CD4-positive, alpha-beta T cell treated with Interleukin-1 beta for 1 hour (primary cell): ENCODE data around the gene FAM161B.
"Not testable (repeated sequence)": the region's sequence is repeated elsewhere in the genome, so short reads cannot be mapped to it uniquely, and the experiment has no call there.

Experiments
- DNase-seq, 2 donors: peaks; one replicate each; pipeline ENCODE4 v3.0.0-alpha.2; 2020 to 2022

Gene FAM161B, protein sequence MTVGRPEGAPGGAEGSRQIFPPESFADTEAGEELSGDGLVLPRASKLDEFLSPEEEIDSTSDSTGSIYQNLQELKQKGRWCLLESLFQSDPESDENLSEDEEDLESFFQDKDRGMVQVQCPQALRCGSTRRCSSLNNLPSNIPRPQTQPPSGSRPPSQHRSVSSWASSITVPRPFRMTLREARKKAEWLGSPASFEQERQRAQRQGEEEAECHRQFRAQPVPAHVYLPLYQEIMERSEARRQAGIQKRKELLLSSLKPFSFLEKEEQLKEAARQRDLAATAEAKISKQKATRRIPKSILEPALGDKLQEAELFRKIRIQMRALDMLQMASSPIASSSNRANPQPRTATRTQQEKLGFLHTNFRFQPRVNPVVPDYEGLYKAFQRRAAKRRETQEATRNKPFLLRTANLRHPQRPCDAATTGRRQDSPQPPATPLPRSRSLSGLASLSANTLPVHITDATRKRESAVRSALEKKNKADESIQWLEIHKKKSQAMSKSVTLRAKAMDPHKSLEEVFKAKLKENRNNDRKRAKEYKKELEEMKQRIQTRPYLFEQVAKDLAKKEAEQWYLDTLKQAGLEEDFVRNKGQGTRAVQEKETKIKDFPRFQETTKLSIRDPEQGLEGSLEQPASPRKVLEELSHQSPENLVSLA

DNA sequence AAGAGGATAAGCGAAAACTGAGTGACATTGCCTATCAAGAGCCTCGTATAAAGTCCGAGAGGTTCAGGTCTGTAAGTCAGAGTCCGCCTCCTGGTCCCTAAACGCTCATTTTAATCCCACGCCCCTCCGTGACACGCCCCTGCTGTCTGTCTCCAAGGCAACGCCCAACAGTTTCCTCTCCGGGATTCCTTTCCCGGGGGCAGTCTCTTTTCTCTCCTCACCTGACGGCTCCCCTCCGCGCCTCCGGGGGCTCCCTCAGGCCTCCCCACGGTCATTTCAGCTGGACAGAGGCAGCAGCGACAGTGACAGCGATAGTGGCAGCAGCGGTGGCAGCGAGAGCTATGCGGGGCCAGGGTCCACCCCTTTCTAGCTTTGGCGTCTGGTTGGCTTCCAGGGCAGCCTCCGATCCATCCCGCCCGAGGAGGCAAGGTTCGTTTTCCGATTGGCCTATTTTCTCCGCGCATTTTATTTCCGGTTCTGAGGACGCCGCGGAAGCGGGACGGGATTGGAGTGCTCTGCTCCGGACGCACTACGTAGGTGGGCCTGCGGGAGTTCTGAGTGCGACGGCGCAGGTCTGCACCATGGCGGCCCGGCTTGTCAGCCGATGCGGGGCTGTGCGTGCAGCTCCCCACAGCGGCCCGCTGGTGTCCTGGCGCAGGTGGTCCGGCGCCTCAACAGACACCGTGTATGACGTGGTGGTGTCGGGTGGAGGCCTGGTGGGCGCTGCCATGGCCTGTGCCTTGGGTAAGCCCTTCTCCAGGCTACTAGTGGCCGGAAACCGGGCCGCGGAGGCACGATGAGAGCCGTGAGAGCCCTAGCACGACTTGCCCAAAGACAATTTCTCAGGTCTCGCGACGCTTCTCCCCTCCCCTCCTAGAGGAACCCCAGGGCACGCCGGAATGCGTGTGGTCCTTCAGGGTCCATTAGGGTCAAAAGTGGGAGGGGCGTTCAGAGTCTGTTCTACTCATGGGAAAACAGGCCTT, at the start of gene FAM161B, which contains the start of gene COQ6:
FAM161B (minus strand) TSS at position 343 of the 983 bp plus-strand sequence; CDS start at position 275, 68 bp downstream.
COQ6 (plus strand) TSS at position 551 of the 983 bp plus-strand sequence; CDS start at position 582, 31 bp downstream.
- DNase-seq = peak; percentile 93 to 94

- no peak for DNase-seq
Measured at GRCh38 chr14:73998726-73999125, 48.8 kb upstream of the FAM161B start.

- no peak for DNase-seq
Measured at GRCh38 chr14:73997944-73998447, 48.1 kb upstream of the FAM161B start.

GRCh38 chr14:73997108-73997943, 47.4 kb upstream of the FAM161B start:
- DNase-seq = no peak

DNA sequence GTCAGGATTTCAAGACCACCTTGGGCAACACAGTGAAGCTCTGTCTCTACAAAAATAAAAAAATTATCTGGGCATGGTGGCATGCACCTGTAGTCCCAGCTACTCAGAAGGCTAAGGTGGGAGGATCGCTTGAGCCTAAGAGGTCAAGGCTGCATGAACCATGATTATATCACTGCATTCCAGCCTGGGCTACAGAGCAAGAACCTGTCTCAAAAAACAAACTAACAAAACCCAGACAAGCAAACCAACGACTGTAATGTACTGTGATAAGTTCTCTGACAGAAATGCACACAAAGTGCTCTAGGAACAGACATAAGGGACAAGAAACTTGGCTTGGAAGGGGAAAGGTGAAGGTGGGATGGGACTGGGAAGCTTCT, 46.8 kb upstream of the FAM161B start:
- DNase-seq = no peak

- no peak for DNase-seq
Measured at GRCh38 chr14:73995977-73996378, 46.1 kb upstream of the FAM161B start.

DNA sequence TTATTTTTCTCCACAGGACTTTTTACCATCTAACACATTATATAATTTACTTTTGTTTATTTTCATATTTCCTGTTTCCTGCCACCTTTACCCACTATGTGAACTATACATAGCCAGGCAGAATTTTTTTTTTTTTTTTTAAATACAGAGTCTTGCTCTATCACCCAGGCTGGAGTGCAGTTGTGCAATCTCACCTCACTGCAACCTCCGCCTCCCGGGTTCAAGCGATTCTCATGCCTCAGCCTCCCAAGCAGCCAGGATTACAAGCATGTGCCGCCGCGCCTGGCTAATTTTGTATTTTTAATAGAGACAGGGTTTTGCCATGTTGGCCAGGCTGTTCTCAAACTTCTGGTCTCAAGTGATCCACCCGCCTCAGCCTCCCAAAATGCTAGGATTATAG, 45.0 kb upstream of the FAM161B start:
- not testable (repeated sequence) for DNase-seq

DNA sequence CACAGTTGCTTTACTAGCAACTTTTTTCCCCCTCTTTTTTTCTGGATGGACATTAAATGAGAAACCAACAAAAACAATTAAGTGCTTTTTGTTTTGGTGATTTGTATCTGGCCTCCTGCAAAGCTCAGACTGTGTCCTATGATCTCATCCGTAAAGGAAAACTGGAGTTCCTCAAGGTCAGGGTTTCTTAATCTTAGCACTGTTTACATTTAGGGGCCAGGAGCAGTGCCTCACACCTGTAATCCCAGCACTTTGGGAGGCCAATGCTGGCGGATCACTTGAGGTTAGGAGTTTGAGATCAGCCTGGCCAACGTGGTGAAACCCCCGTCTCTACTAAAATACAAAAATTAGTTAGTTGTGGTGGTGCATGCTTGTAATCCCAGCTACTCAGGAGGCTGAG, 41.2 kb upstream of the FAM161B start:
- no peak for DNase-seq

- not testable (repeated sequence) for DNase-seq
Measured at GRCh38 chr14:73988656-73989055, 38.8 kb upstream of the FAM161B start.

GRCh38 chr14:73988065-73988464, 38.2 kb upstream of the FAM161B start:
- DNase-seq = no peak

GRCh38 chr14:73977896-73978295, 28.0 kb upstream of the FAM161B start:
- no peak for DNase-seq

GRCh38 chr14:73976125-73976524, 26.2 kb upstream of the FAM161B start:
- DNase-seq = no peak

- DNase-seq = no peak
Measured at GRCh38 chr14:73973497-73973896, 23.6 kb upstream of the FAM161B start.

DNA sequence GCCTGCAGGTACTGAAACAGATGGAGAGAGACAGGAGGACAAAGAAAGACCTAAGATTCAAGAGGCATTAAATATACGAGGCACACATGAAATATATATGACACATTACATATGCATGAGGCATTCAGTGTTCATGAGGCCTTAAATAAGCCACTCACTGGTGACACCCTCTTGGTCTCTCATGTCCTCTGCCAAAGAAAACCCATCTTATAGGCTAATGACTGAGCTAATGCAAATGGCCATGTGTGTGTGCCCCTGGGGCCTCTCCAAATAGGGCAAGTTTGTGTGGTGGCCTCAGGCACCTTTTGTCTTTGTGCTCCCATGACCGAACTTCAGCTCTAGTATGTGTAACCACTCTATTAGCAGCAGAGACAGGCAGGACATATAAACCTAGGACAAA, 19.0 kb upstream of the FAM161B start:
- no peak for DNase-seq

DNA sequence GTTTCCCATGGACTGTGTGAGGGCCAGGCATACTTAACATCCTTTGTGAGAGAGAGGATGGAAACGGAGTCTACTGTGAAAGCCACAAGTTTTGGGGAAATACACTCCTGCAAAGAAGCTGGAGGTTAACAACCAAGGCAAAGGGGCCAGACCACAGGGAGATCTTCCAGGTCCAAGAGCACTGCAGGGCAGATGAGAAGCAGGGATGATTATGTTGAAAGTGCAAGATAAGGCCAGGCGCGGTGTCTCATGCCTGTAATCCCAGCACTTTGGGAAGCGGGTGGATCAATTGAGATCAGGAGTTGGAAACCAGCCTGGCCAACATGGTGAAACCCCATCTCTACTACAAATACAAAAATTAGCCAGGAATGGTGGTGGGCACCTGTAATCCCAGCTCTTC, 15.3 kb upstream of the FAM161B start:
- no peak for DNase-seq

DNA sequence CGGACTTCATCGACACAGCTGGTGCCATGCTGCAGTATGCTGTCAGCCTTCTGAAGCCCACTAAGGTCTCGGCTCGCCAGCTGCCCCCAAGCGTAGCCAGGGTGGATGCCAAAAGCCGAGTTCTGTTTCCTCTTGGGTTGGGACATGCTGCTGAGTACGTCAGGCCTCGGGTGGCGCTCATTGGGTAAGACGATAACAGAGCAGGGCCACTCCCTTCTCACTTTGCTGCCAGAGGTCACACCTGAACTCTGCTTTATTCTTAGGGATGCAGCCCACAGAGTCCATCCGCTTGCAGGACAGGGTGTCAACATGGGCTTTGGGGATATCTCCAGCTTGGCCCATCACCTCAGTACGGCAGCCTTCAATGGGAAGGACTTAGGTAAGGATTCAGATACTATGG, 11.3 kb upstream of the FAM161B start:
- no peak for DNase-seq

DNA sequence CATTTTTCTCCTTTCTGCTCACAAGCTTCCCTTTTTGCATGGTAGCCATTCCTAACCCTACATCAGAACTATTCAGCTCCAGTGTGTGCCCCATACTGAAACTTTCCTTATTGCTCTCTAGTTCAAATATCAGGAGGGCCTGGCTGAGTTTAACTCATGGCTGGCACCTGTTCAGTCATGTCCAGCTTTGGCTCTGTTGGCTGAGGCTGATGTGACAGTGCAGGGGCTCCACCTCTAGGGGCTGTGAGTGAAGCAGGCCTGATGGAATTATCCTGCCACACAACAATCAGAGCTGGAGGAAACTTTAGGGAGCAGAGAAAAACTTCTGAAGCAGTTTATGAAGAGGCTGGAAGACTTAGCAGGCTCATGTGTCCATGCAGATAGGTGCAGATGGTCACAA, 8.7 kb upstream of the FAM161B start:
- no peak for DNase-seq

GRCh38 chr14:73955674-73956073, 5.8 kb upstream of the FAM161B start:
- DNase-seq = no peak

DNA sequence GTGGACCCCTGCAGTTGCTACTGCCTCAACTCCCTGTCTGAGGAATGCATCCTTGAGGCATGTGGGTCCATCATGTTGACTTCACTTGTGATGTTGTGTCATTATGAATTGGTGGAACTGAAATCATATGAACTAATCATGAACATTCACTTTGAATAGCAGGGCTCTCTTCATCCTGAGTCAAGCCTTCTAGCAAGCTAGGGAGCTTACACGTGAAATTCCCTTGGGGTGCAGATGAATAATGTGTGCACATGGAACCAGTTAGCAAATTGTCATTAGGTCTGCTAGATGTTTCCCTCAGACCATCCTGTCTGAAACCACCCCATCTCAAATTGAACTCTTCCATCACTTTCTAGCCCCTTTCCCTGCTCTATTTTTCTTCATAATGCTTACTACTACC, 3.8 kb upstream of the FAM161B start:
- no peak for DNase-seq

DNA sequence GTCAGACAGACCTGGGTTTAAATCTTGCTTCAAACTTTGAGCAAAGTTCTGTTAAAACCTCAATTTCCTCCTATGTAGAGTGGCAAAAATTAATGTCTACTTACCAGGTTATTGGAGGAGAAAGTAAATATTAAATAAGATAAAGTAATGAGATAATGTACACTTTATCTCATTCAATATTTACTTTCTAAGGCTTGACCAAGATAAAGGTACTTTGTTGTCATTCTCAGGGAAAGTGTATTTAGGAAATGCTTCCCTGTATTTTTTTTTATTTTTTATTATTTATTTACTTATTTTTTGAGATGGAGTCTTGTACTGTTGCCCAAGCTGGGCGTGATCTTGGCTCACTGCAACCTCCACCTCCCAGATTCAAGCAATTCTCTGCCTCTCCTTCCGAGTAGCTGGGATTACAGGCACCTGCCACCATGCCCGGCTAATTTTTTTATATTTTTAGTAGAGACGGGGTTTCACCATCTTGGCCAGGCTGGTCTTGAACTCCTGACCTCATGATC, 4.7 kb downstream of the FAM161B start:
- DNase-seq = no peak

GRCh38 chr14:73944432-73945158, 5.3 kb downstream of the FAM161B start:
- DNase-seq = no peak
